Psoas muscle (tissue), 8 donors: ENCODE data around the gene TOR1B. TPM values are rescaled to one million over a fixed set of nuclear protein-coding genes. Genes with fewer than 3 reads are reported as not detected.

Source experiments
- ATAC-seq, 4 donors: fragments of 200-7000 bp; cut with Tn5 transposase; one replicate each; pipeline ENCODE4 v1.9.1; 2020; ENCODE audit warnings: moderate library complexity in 3 of 4, mild to moderate bottlenecking in 2 of 4
- DNase-seq, 2 donors: peaks; one replicate each; pipeline ENCODE4 v3.0.0-alpha.2; 2020
- H3K27ac ChIP-seq: fragments of 200-600 bp; one replicate; pipeline ENCODE4 v1.8.0; 2022
- H3K27me3 ChIP-seq, 3 donors: fragments of 200-600 bp in 1 of 3; one replicate each; pipeline versions ENCODE4 v1.6.1 to v1.8.0; 2013 to 2022; ENCODE audit warnings: low read length in 2 of 3, mild to moderate bottlenecking in 2 of 3, moderate library complexity in 1 of 3; ENCODE audit not compliant: insufficient read depth in 3 of 3
- H3K36me3 ChIP-seq, 2 donors: fragments of 200-600 bp in 1 of 2; one replicate each; pipeline versions ENCODE4 v1.6.1 to v1.8.0; 2013 to 2022; ENCODE audit warnings: low read depth in 1 of 2, mild to moderate bottlenecking in 1 of 2, moderate library complexity in 1 of 2; ENCODE audit not compliant: insufficient read depth in 1 of 2
- H3K4me1 ChIP-seq: fragments of 200-600 bp; one replicate; pipeline ENCODE4 v1.8.0; 2022
- H3K4me3 ChIP-seq: fragments of 200-600 bp; one replicate; pipeline ENCODE4 v1.8.0; 2022; ENCODE audit warnings: mild to moderate bottlenecking
- H3K9me3 ChIP-seq: fragments of 200-600 bp; one replicate; pipeline ENCODE4 v1.8.0; 2022
- WGBS, 3 donors: extraction: QIAGEN DNeasy Blood & Tissue Kit; methylation state at CpG; one replicate each; pipeline versions ENCODE4 v1.1.6 to v1.1.7; 2013; 5-methylcytosine and 5-hydroxymethylcytosine counted together
- intact Hi-C, 2 donors: fragments of 100-400 bp; cut with DNase I; formaldehyde crosslinking; loops; one replicate each; pipeline versions ENCODE4 v1.11.0 to v1.14.2; 2022
- polyA plus RNA-seq, 3 donors: library from polyadenylated mRNA; stranded (reverse); fragments of 200-250 nt; gene quantifications; one replicate each; pipeline ENCODE4 v1.2.3, GENCODE V29; 2013
- total RNA-seq, 4 donors: library from RNA; stranded (reverse); fragmentation: NEBNext Ultra II Directional in 2 of 4; extraction: Animal tissue kit (Norgen Biotek cat#: 25700) in 2 of 4; gene quantifications; one replicate each; pipeline versions ENCODE4 v1.2.1 to v1.2.4, GENCODE V29; 2021 to 2023
- TF ChIP-seq, protein P1 (sequence below): fragments of 200-600 bp; IDR thresholded peaks from one replicate; pipeline ENCODE4 v1.8.0; 2022; ENCODE audit warnings: antibody characterized with exemption
- donor health status: healthy with polysubstance abuse.
- donor health status: DM: no; HTN: no; CAD: no; lungs with moderate emphysema.
- donor health status: Bipolar disorder and iron deficiency.
- donor health status: healthy.
- donor health status: DM: yes; HTN: yes; CAD: no.
- donor health status: DM: no; HTN: no; CAD: no.
- donor health status: DM: no; HTN: no; CAD: no.
- donor health status: DM: yes; HTN: yes; CAD: no.

Gene TOR1B
- total and polyA plus RNA-seq, 7 donors, result 13.0 to 30.1 (median 14.9) TPM

DNA sequence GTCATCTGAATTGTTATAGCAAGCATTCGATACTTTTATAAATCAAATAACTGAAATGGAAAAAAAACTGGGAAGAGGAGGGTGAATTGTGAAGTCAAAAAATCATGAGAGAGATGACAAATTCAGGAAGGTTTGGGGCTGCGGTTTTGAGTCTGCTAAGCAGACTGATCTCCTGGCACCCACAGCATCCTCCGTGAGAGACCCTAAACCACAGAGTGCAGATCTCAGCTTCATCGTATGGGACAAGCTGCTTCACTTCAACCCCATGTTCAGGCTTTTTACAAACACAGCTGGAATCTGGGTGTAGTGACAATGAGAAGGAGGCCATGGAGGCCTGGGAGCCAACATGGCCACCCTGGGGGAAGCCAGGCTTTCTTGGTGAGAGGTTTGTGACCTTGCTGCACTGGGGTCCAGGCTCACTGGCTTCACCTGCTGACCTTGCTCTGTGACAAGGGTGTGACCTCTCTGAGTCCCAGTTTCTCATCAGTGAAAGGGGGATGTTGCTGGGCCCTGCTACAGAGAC lies 51.7 kb downstream of the TOR1B start:
- no peak for DNase-seq
- Histone ChIP-seq H3K27me3 (no peaks in the 10 kb centered on the region), H3K9me3 (no peaks in the 10 kb centered on the region), H3K27ac (no peak overlapping the region), H3K36me3 (peaks cover 0 to 95% of the 10 kb centered on the region in 2 donors), H3K4me3 (no peak overlapping the region), H3K4me1 (no peaks in the 10 kb centered on the region)
- ATAC-seq, result no peak
- 92 to 96% (median 95%) methylated on average over 4 of the region's 4 CpGs for WGBS, 3 donors
- TF ChIP-seq, protein P1, sequence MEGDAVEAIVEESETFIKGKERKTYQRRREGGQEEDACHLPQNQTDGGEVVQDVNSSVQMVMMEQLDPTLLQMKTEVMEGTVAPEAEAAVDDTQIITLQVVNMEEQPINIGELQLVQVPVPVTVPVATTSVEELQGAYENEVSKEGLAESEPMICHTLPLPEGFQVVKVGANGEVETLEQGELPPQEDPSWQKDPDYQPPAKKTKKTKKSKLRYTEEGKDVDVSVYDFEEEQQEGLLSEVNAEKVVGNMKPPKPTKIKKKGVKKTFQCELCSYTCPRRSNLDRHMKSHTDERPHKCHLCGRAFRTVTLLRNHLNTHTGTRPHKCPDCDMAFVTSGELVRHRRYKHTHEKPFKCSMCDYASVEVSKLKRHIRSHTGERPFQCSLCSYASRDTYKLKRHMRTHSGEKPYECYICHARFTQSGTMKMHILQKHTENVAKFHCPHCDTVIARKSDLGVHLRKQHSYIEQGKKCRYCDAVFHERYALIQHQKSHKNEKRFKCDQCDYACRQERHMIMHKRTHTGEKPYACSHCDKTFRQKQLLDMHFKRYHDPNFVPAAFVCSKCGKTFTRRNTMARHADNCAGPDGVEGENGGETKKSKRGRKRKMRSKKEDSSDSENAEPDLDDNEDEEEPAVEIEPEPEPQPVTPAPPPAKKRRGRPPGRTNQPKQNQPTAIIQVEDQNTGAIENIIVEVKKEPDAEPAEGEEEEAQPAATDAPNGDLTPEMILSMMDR, result no peak
- intact Hi-C loops, result no loop called here

DNA sequence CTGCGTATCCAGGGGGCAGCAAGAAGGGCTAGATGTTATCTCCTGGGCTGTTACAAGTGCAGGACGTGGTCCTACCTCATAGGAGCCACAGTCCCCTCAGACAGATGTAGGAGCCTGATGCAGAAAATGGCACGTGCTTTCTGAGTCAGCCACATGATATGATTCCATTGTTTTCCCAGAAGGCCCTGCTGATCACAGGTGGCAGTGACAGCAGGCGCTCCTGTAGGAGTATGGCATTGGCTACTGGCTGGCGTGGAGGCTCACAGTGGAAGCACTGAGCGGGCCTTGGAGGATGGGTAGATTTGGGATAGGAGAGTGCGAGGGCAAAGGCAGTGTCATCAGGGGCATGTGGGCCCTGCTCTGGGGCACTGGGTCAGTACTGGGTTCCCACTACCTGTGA lies 54.2 kb downstream of the TOR1B start:
- DNase-seq (peak in 1 of 2 donors; percentile 41), ATAC-seq (no peak)
- intact Hi-C loops, result no loop called here
- no peaks in the 10 kb centered on the region for H3K4me1 ChIP-seq
- H3K27me3 ChIP-seq, result no peaks in the 10 kb centered on the region
- H3K9me3 ChIP-seq, result no peaks in the 10 kb centered on the region
- no peak overlapping the region for H3K27ac ChIP-seq
- no peak overlapping the region for H3K4me3 ChIP-seq
- TF ChIP-seq, protein P1, result no peak
- H3K36me3 ChIP-seq, result peaks cover 0 to 94% of the 10 kb centered on the region in 2 donors
- 88 to 93% (median 92%) methylated on average over 7 of the region's 7 CpGs for WGBS, 3 donors

DNA sequence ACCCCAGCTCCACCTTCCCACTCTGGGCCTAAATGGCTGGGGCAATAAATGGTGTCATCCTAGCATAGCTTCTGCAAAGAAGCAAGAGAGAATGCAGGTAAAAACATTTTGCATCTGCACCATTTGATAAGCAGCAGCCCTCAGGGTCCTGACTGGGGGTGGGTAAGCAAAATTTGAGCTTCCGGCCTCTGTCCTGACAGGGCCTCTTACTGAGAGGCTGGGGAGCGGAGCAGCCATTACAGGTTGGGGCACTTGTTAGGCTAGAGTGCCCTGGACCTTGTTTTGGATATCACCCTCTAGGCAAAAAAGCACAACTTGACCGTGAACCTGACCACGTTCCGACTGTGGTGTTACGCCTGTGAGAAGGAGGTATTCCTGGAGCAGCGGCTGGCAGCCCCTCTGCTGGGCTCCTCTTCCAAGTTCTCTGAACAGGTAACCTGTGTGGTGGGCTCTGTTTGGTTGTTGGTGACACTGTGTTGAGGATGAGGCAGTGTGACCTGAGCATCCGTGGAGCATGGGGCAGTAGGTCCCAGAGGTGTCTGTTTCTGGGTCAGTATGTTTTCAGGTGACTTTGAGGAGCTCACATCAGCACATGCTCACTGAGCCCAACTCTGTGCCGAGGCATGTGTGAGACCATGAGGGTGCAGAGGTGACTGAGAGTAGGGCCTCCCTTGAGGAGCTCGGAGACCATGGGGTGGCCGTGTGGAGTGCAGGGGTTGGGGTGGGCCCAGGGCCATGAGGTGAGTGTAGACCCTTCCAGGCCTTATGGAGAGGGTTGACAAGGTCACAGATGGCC lies 55.4 kb downstream of the TOR1B start:
- DNase-seq, result peak in 1 of 2 donors; percentile 14
- H3K4me1 ChIP-seq, result no peaks in the 10 kb centered on the region
- TF ChIP-seq, protein P1, result no peak
- no peak overlapping the region for H3K4me3 ChIP-seq
- 88 to 92% (median 89%) methylated on average over 11 of the region's 11 CpGs for WGBS, 3 donors
- no peak overlapping the region for H3K27ac ChIP-seq
- H3K27me3 ChIP-seq, result no peaks in the 10 kb centered on the region
- intact Hi-C loops, result no loop called here
- no peaks in the 10 kb centered on the region for H3K9me3 ChIP-seq
- no peak for ATAC-seq
- H3K36me3 ChIP-seq, result peaks cover 0 to 94% of the 10 kb centered on the region in 2 donors

Other genes starting within 250 kb of the TOR1B start
- not detected for gene C9orf50, start 182.1 kb upstream of the TOR1B start, total RNA-seq
- gene C9orf50, start 182.1 kb upstream of the TOR1B start, polyA plus RNA-seq, result not detected
- 10 to 100 TPM; 67.5 to 98.2 (median 72.0) TPM for gene NTMT1, start 177.0 kb upstream of the TOR1B start, total RNA-seq
- 100 to 1,000 TPM in 2 of 3 donors, 10 to 100 TPM in 1; 92.9 to 178 (median 112) TPM for gene NTMT1, start 177.0 kb upstream of the TOR1B start, polyA plus RNA-seq
- 10 to 100 TPM in 1 of 4 donors, 1 to 10 TPM in 3; 6.3 to 11.9 (median 8.6) TPM for gene ASB6, start 161.0 kb upstream of the TOR1B start, total RNA-seq
- gene ASB6, start 161.0 kb upstream of the TOR1B start, polyA plus RNA-seq, result 10 to 100 TPM in 2 of 3 donors, 1 to 10 TPM in 1; 8.0 to 20.2 (median 14.9) TPM
- 1 to 10 TPM in 1 of 4 donors, under 1 TPM in 3; 0.27 to 1.1 (median 0.50) TPM for gene PRRX2, start 137.5 kb upstream of the TOR1B start, total RNA-seq
- gene PRRX2, start 137.5 kb upstream of the TOR1B start, polyA plus RNA-seq, result under 1 TPM; 0.03 to 0.52 (median 0.34) TPM
- gene PTGES, start 50.1 kb upstream of the TOR1B start, total RNA-seq, result under 1 TPM; 0.32 to 0.67 (median 0.50) TPM
- gene PTGES, start 50.1 kb upstream of the TOR1B start, polyA plus RNA-seq, result under 1 TPM; 0.32 to 0.68 (median 0.40) TPM
- gene TOR1A, start 21.0 kb downstream of the TOR1B start, total RNA-seq, result 10 to 100 TPM; 10.4 to 18.5 (median 12.9) TPM
- gene TOR1A, start 21.0 kb downstream of the TOR1B start, polyA plus RNA-seq, result 10 to 100 TPM; 17.9 to 25.4 (median 24.0) TPM
- 10 to 100 TPM; 37.1 to 53.2 (median 44.5) TPM for gene C9orf78, start 32.1 kb downstream of the TOR1B start, total RNA-seq
- gene C9orf78, start 32.1 kb downstream of the TOR1B start, polyA plus RNA-seq, result 100 to 1,000 TPM in 1 of 3 donors, 10 to 100 TPM in 2; 73.0 to 157 (median 98.0) TPM
- 10 to 100 TPM; 12.6 to 18.4 (median 16.5) TPM for gene USP20, start 32.3 kb downstream of the TOR1B start, total RNA-seq
- gene USP20, start 32.3 kb downstream of the TOR1B start, polyA plus RNA-seq, result 10 to 100 TPM in 2 of 3 donors, 1 to 10 TPM in 1; 9.5 to 16.2 (median 11.1) TPM
- 10 to 100 TPM; 23.7 to 30.1 (median 27.5) TPM for gene FNBP1, start 240.0 kb downstream of the TOR1B start, total RNA-seq
- 10 to 100 TPM in 2 of 3 donors, 1 to 10 TPM in 1; 4.6 to 30.5 (median 10.1) TPM for gene FNBP1, start 240.0 kb downstream of the TOR1B start, polyA plus RNA-seq